Gastrocnemius medialis (tissue), 4 donors: ENCODE measurements around the gene HOXB1. TPM values are rescaled to one million over a fixed set of nuclear protein-coding genes. Genes with fewer than 3 reads are reported as not detected.

Experiments
- ATAC-seq, 2 donors: fragments of 150-250 bp; one replicate each; pipeline ENCODE4 v1.9.1; 2016
- DNase-seq, 2 donors: peaks; one replicate each; pipeline ENCODE4 v3.0.0-alpha.2; 2019
- H3K27ac ChIP-seq, 4 donors: fragments of 200-600 bp; sonication (generic); 1 replicate in 1 of 4; 2 replicates in 3 of 4; pipeline ENCODE4 v1.5.1; 2016 to 2018; ENCODE audit warnings: mild to moderate bottlenecking in 2 of 4, moderate library complexity in 1 of 4
- H3K27me3 ChIP-seq, 3 donors: fragments of 200-600 bp; sonication (generic) in 2 of 3; 1 replicate in 1 of 3; 2 replicates in 2 of 3; pipeline versions ENCODE4 v1.5.1 to v1.6.0; 2016 to 2019; ENCODE audit warnings: mild to moderate bottlenecking in 1 of 3, moderate library complexity in 1 of 3
- H3K36me3 ChIP-seq, 2 donors: fragments of 200-600 bp; sonication (generic) in 1 of 2; one replicate each; pipeline ENCODE4 v1.5.1; 2017 to 2018
- H3K4me1 ChIP-seq, 2 donors: fragments of 200-600 bp; sonication (generic) in 1 of 2; one replicate each; pipeline ENCODE4 v1.5.1; 2016 to 2017; ENCODE audit warnings: mild to moderate bottlenecking in 2 of 2
- H3K4me3 ChIP-seq, 4 donors: fragments of 200-600 bp; sonication (generic) in 3 of 4; 1 replicate in 1 of 4; 2 replicates in 3 of 4; pipeline ENCODE4 v1.5.1; 2016 to 2019; ENCODE audit warnings: mild to moderate bottlenecking in 2 of 4
- H3K9me3 ChIP-seq, 3 donors: fragments of 200-600 bp; sonication (generic) in 2 of 3; 1 replicate in 1 of 3; 2 replicates in 2 of 3; pipeline ENCODE4 v1.5.1; 2016 to 2019
- CTCF ChIP-seq, 5 experiments: fragments of 450-650 bp in 3 of 5; fragments of 200-600 bp in 2 of 5; sonication (generic) in 2 of 5; IDR thresholded peaks in 4 of 5; conservative IDR thresholded peaks in 1 of 5; 1 replicate in 4 of 5; 2 replicates in 1 of 5; pipeline ENCODE4 v1.5.1; 2016 to 2019; ENCODE audit warnings: antibody characterized with exemption in 5 of 5, mild to moderate bottlenecking in 3 of 5, moderate library complexity in 3 of 5
- POLR2A ChIP-seq, 2 donors: fragments of 450-650 bp; IDR thresholded peaks; one replicate each; pipeline ENCODE4 v1.6.1; 2017; ENCODE audit warnings: antibody characterized with exemption in 2 of 2, mild to moderate bottlenecking in 2 of 2, moderate library complexity in 2 of 2
- in situ Hi-C, 4 donors: fragments of 200-750 bp; cut with MboI; loops; one replicate each; pipeline versions ENCODE4 v1.15.0 to v1.8.0; 2017; ENCODE audit warnings: low sequenced_read_pairs in 4 of 4
- intact Hi-C: fragments of 100-400 bp; cut with DNase I; formaldehyde crosslinking; loops from one replicate; pipeline ENCODE4 v1.15.1; 2023; ENCODE audit warnings: low total_unique reads
- total RNA-seq, 4 donors: library from RNA; depleted of rRNA; stranded (reverse); fragments of >200 nt; gene quantifications; one replicate each; pipeline versions ENCODE4 v1.1.0 to v1.2.3, GENCODE V29; 2016

HOXB1 gene
- total RNA-seq, 4 donors from 2014 or later, result not detected

DNA sequence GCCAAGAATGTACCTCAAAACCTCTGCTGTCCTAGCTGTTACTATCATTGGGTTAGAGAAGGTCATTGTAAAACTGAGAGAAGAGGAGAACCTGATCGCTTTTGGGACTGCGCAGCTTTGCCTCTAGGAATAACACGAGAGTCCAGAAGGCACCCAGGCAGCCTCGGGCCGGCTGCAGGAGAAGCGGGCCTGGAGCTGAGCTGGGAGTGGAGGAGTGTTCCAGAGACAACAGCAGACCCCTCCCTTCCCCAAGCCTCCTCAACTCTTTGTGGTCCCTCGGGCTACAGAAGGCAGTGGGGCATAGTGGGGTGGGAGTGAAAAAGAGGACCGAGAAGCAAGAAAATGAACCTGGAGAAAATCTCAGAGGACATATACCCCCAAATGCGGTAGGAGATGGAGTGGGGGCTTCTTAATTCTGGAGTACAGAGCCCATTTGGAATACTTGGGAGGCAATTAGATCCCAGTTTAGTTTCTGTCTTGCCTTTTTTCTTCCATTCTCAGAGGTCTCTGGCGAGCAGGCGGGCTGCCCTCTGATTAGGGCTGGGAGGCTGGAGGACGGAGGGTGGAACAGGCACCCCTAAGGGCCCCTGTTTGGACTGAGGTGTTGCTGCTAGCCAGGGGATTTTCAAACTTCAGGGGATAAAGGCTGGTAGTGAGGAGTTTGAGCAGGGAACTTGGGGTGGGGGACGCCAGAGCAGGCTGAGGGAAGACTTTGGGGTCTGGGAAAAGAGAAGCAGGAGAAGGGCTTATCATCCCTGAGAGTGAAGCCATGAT lies 27.4 kb upstream of the HOXB1 start:
- intact Hi-C loops, result no loop called here
- Histone ChIP-seq H3K4me1 (peaks cover 6 to 19% of the 10 kb centered on the region in 2 donors), H3K27me3 (peaks cover 4 to 14% (median 13%) of the 10 kb centered on the region in 3 donors), H3K36me3 (no peaks in the 10 kb centered on the region), H3K4me3 (no peak overlapping the region), H3K9me3 (no peaks in the 10 kb centered on the region), H3K27ac (no peak overlapping the region)
- ATAC-seq (no peak), DNase-seq (no peak)
- TF ChIP-seq CTCF (IDR thresholded peaks at IDR 0.05 in 4 of 5, conservative IDR thresholded peaks at IDR 0.05 in 1 of 5), result no peak
- no peak for TF ChIP-seq POLR2A (IDR thresholded peaks at IDR 0.05)
- in situ Hi-C loops, result no loop called here

DNA sequence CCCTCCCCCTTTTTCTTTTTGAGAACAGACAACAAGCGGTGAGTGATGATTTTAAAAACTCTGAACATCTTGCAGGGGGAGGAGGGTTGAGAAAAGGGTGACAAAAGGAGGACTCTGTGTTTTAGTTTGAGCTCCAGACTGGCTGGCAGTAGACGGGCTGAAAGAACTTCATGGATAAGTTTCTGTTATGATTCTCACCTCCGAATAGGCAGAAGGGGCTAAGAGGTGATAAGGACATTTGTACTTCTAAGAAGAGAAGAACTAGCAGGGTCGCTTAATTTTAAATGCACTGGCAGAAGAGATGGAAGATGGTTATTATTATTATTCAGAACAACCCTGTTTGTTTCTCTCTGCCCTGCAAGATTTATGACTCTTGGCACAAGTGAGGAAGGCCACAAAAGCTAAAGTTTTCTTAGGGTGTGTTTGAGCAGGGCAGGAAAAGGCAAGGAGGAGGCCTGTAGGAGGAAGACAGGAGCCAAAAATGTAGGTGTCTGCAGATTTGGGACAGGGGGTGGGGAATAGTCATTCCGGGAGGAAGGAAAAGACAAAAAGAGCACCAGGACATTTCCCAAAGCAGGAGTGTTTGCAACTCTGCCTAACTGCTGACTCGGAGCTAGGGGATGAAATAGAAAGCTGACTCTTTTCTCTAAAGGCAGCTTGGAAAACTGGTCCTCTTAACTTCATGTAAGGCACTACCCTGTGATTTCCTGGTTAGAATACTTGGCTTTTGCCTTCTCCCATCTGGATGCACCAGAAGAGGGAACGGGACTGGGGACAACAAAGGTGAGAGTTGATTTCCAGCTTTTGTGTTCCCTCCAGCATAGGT lies 26.0 kb upstream of the HOXB1 start:
- intact Hi-C loops (no loop called here), in situ Hi-C loops (no loop called here)
- Histone ChIP-seq H3K4me1 (peaks cover 6 to 19% of the 10 kb centered on the region in 2 donors), H3K9me3 (no peaks in the 10 kb centered on the region), H3K36me3 (no peaks in the 10 kb centered on the region), H3K27ac (no peak overlapping the region), H3K27me3 (peaks cover 9 to 22% (median 16%) of the 10 kb centered on the region in 3 donors), H3K4me3 (no peak overlapping the region)
- TF ChIP-seq POLR2A (IDR thresholded peaks at IDR 0.05) (no peak), CTCF (IDR thresholded peaks at IDR 0.05 in 4 of 5, conservative IDR thresholded peaks at IDR 0.05 in 1 of 5) (no peak)
- no peak for ATAC-seq
- DNase-seq, result no peak

GRCh38 chr17:48556229-48556575 lies 25.4 kb upstream of the HOXB1 start:
- in situ Hi-C loops, result no loop called here
- peaks cover 6 to 19% of the 10 kb centered on the region in 2 donors for H3K4me1 ChIP-seq
- TF ChIP-seq POLR2A (IDR thresholded peaks at IDR 0.05) (no peak), CTCF (IDR thresholded peaks at IDR 0.05 in 4 of 5, conservative IDR thresholded peaks at IDR 0.05 in 1 of 5) (no peak)
- no peak overlapping the region for H3K27ac ChIP-seq
- no peaks in the 10 kb centered on the region for H3K9me3 ChIP-seq
- no peaks in the 10 kb centered on the region for H3K36me3 ChIP-seq
- intact Hi-C loops, result no loop called here
- ATAC-seq (no peak), DNase-seq (no peak)
- peaks cover 11 to 25% (median 16%) of the 10 kb centered on the region in 3 donors for H3K27me3 ChIP-seq
- H3K4me3 ChIP-seq, result no peak overlapping the region

- peak overlapping the region; percentile 50 to 56 (median 54) for H3K4me3 ChIP-seq
- H3K27ac ChIP-seq, result peak overlapping the region; percentile 75 to 86 (median 80)
- peaks cover 12 to 25% (median 16%) of the 10 kb centered on the region in 3 donors for H3K27me3 ChIP-seq
- H3K4me1 ChIP-seq, result peaks cover 6 to 19% of the 10 kb centered on the region in 2 donors
- in situ Hi-C loops, result no loop called here
- intact Hi-C loops, result no loop called here
- H3K9me3 ChIP-seq, result no peaks in the 10 kb centered on the region
- no peaks in the 10 kb centered on the region for H3K36me3 ChIP-seq
- ATAC-seq (peak; percentile 81 to 83), DNase-seq (no peak)
- TF ChIP-seq CTCF (IDR thresholded peaks at IDR 0.05 in 4 of 5, conservative IDR thresholded peaks at IDR 0.05 in 1 of 5), result no peak
- no peak for TF ChIP-seq POLR2A (IDR thresholded peaks at IDR 0.05)
Measured at GRCh38 chr17:48555258-48556228, 24.7 kb upstream of the HOXB1 start.
